ENCODE measurements around the gene CEP131.

Gene CEP131

DNA sequence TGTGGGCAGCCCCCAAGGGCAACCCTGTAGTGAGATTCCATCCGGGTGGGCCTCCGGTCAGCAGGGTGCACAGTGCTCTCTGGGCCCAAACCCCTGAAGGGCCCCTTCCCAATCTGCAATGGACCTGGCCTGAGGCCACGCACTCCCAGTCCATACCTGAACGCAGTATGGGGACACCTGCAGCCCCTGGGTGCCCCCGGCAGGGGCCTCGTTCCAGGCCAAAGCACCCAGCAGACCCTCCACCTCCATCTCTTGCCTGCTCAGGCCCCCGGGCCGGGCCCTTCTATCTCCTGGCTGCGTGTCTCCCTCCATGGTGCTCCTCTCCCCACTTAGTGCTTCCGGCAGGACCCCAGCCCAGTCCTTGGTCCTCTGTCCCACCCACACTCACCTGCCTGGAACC lies 39.4 kb downstream of the CEP131 start:
- Histone ChIP-seq H2AFZ (ENCODE audit: low read length) (no peak overlapping the region), H3K27ac (ENCODE audit: low read length) (no peak overlapping the region), H3K79me2 (ENCODE audit: low read length) (no peaks in the 10 kb centered on the region), H3K4me1 (ENCODE audit: low read length) (no peaks in the 10 kb centered on the region), H3K9me2 (replicated peaks; ENCODE audit: insufficient read depth, low read length) (no peaks in the 10 kb centered on the region), H3K27me3 (replicated peaks; ENCODE audit: insufficient read depth, low read length) (peaks cover 72% of the 10 kb centered on the region), H3K36me3 (replicated peaks; ENCODE audit: insufficient read depth, low read length) (no peaks in the 10 kb centered on the region), H3K9ac (ENCODE audit: low read length) (no peak overlapping the region), H3K4me3 (ENCODE audit: low read length) (no peak overlapping the region), H3F3A (ENCODE audit: insufficient read depth, low read length) (no peaks in the 10 kb centered on the region), H3K9me3 (replicated peaks; ENCODE audit: insufficient read depth, low read length) (no peaks in the 10 kb centered on the region), H3K4me2 (ENCODE audit: low read depth, low read length) (no peak overlapping the region), H4K20me1 (ENCODE audit: insufficient read depth, low read length) (no peaks in the 10 kb centered on the region)
- no peak for DNase-seq
- no peak for TF ChIP-seq EZH2phosphoT487 (IDR thresholded peaks at IDR 0.05; ENCODE audit: low read length)
- no peak for TF ChIP-seq CTCF (IDR thresholded peaks at IDR 0.05; ENCODE audit: low read length)
- TF ChIP-seq EZH2 (optimal IDR thresholded peaks at IDR 0.05; ENCODE audit: low read depth, low read length), result no peak

DNA sequence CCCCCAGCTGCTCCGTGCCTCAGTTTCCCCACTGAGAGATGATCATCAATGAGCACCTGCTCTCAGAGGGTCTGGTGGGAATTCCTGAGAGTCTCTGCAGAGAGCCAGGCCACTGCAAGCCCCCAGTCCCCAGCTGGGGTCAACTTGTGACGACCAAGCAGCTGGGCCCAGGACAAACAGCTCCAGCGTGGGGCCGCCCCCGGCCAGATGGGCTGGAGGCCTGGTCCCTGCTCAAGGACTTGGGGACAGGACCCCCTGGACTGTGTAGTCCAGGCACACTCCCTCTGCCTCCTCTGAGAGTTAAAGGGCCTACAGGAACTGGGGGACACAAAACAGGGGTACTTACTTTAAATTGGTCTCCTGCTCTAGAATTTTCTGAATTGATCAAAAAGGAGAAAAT lies 40.2 kb downstream of the CEP131 start:
- H3F3A ChIP-seq (ENCODE audit: insufficient read depth, low read length), result no peaks in the 10 kb centered on the region
- TF ChIP-seq EZH2phosphoT487 (IDR thresholded peaks at IDR 0.05; ENCODE audit: low read length) (no peak), CTCF (IDR thresholded peaks at IDR 0.05; ENCODE audit: low read length) (no peak), EZH2 (optimal IDR thresholded peaks at IDR 0.05; ENCODE audit: low read depth, low read length) (no peak)

DNA sequence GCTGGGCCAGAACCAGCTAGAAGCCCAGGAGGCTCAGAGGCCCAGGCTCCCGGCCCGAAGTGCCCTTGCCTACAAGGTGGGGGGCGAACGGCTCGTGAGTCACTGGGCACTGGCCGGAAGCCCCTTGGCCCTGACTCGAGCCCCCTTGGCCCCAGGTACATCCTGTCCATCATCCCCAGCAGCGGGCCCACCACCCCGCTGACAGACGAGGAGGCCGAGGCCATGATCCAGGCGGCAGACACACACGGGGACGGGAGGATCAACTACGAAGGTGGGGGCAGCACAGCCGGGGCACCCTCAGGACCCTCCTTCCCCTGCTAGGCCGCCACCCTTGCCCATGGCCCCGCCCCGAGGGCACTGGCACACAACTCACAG lies 41.0 kb downstream of the CEP131 start:
- no peaks in the 10 kb centered on the region for H3K79me2 ChIP-seq (ENCODE audit: low read length)
- H3K9me3 ChIP-seq (replicated peaks; ENCODE audit: insufficient read depth, low read length), result no peaks in the 10 kb centered on the region
- no peaks in the 10 kb centered on the region for H4K20me1 ChIP-seq (ENCODE audit: insufficient read depth, low read length)
- H3K4me1 ChIP-seq (ENCODE audit: low read length), result no peaks in the 10 kb centered on the region
- no peak for DNase-seq
- H3K27me3 ChIP-seq (replicated peaks; ENCODE audit: insufficient read depth, low read length), result peaks cover 88% of the 10 kb centered on the region
- no peaks in the 10 kb centered on the region for H3K36me3 ChIP-seq (replicated peaks; ENCODE audit: insufficient read depth, low read length)
- no peaks in the 10 kb centered on the region for H3F3A ChIP-seq (ENCODE audit: insufficient read depth, low read length)
- no peak overlapping the region for H3K4me3 ChIP-seq (ENCODE audit: low read length)
- no peak overlapping the region for H3K9ac ChIP-seq (ENCODE audit: low read length)
- H3K9me2 ChIP-seq (replicated peaks; ENCODE audit: insufficient read depth, low read length), result no peaks in the 10 kb centered on the region
- H2AFZ ChIP-seq (ENCODE audit: low read length), result no peak overlapping the region
- TF ChIP-seq EZH2 (optimal IDR thresholded peaks at IDR 0.05; ENCODE audit: low read depth, low read length), result no peak
- no peak for TF ChIP-seq EZH2phosphoT487 (IDR thresholded peaks at IDR 0.05; ENCODE audit: low read length)
- TF ChIP-seq CTCF (IDR thresholded peaks at IDR 0.05; ENCODE audit: low read length), result no peak
- H3K4me2 ChIP-seq (ENCODE audit: low read depth, low read length), result no peak overlapping the region
- H3K27ac ChIP-seq (ENCODE audit: low read length), result no peak overlapping the region

More for the DNA sequence above, 40.2 kb downstream of the CEP131 start:
- Histone ChIP-seq H3K4me3 (ENCODE audit: low read length) (no peak overlapping the region), H3K27me3 (replicated peaks; ENCODE audit: insufficient read depth, low read length) (peaks cover 80% of the 10 kb centered on the region), H3K4me2 (ENCODE audit: low read depth, low read length) (no peak overlapping the region), H3K9ac (ENCODE audit: low read length) (no peak overlapping the region), H2AFZ (ENCODE audit: low read length) (no peak overlapping the region), H3K27ac (ENCODE audit: low read length) (no peak overlapping the region), H3K79me2 (ENCODE audit: low read length) (no peaks in the 10 kb centered on the region), H3K36me3 (replicated peaks; ENCODE audit: insufficient read depth, low read length) (no peaks in the 10 kb centered on the region), H3K9me2 (replicated peaks; ENCODE audit: insufficient read depth, low read length) (no peaks in the 10 kb centered on the region), H4K20me1 (ENCODE audit: insufficient read depth, low read length) (no peaks in the 10 kb centered on the region), H3K9me3 (replicated peaks; ENCODE audit: insufficient read depth, low read length) (no peaks in the 10 kb centered on the region), H3K4me1 (ENCODE audit: low read length) (no peaks in the 10 kb centered on the region)
- DNase-seq, result no peak
